Calu3 (cell line): ENCODE results near the gene ZSWIM1. TPM values are rescaled to one million over a fixed set of nuclear protein-coding genes. Genes with fewer than 3 reads are reported as not detected.

Source experiments
- BruUV-seq: library from RNA; stranded (reverse); fragments of 400-500 nt; replicated peaks from 2 replicates; lab custom pipeline; 2021; lab: Mats Ljungman, UMichigan
- CTCF ChIA-PET: fragments of 300-600 bp; sonication (Branson Sonifier 250); formaldehyde crosslinking; loops from one replicate; lab custom pipeline; 2022; ENCODE audit warnings: antibody characterized with exemption; lab: Charles Lee
- DNase-seq: peaks from one replicate; pipeline ENCODE4 v3.0.0; 2022
- H3K27ac Mint-ChIP-seq: one replicate; pipeline ENCODE4 v1.8.0; 2022; ENCODE audit warnings: mixed read lengths; ENCODE audit not compliant: unreplicated experiment
- H3K27me3 Mint-ChIP-seq: one replicate; pipeline ENCODE4 v1.8.0; 2022; ENCODE audit warnings: mixed read lengths; ENCODE audit not compliant: unreplicated experiment
- H3K36me3 Mint-ChIP-seq: one replicate; pipeline ENCODE4 v1.8.0; 2022; ENCODE audit warnings: mild to moderate bottlenecking, moderate library complexity, mixed read lengths; ENCODE audit not compliant: insufficient read depth, unreplicated experiment
- H3K4me1 Mint-ChIP-seq: one replicate; pipeline ENCODE4 v1.8.0; 2022; ENCODE audit warnings: mild to moderate bottlenecking, low read depth, mixed read lengths; ENCODE audit not compliant: unreplicated experiment
- H3K4me3 Mint-ChIP-seq: one replicate; pipeline ENCODE4 v1.8.0; 2022; ENCODE audit warnings: mild to moderate bottlenecking, low read depth, moderate library complexity, mixed read lengths; ENCODE audit not compliant: unreplicated experiment
- H3K9me3 Mint-ChIP-seq: one replicate; pipeline ENCODE4 v1.8.0; 2022; ENCODE audit warnings: low read depth, mixed read lengths; ENCODE audit not compliant: unreplicated experiment
- CTCF ChIP-seq: fragments of 200-600 bp; IDR thresholded peaks from one replicate; pipeline ENCODE4 v1.8.0; 2022; ENCODE audit warnings: antibody characterized with exemption; ENCODE audit not compliant: unreplicated experiment
- intact Hi-C: fragments of 100-400 bp; cut with micrococcal nuclease; formaldehyde crosslinking; loops from one replicate; pipeline ENCODE4 v1.10.0; 2022; ENCODE audit not compliant: unreplicated experiment
- total RNA-seq: library from RNA; stranded (reverse); gene quantifications from 2 replicates; pipeline ENCODE4 v1.2.3, GENCODE V29; 2022

Gene ZSWIM1
- total RNA-seq, 1 experiment from 2014 or later, result 20.2 TPM

DNA sequence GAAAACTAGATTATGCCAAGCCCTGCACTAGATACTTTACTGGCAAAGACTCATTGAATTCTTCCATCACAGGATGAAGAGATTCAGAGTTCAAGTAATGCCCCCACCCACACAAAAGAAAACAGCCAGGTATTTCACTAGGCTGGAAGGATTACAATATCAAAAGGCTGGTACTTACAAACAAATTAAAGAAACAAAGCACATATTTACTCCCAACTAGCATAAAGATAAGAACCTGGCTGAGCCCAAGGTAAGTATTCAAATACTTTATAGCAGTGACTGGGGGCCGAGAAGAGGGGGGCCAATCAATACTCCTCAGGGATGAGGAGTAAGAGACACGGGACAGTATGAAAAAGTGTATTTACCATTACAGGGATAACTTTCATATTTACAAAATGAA lies 27.5 kb upstream of the ZSWIM1 start:
- CTCF ChIA-PET, result no interaction called here
- Mint-ChIP-seq H3K9me3 (no peaks in the 10 kb centered on the region), H3K4me3 (no peak overlapping the region), H3K4me1 (peaks cover 8% of the 10 kb centered on the region), H3K27me3 (no peaks in the 10 kb centered on the region), H3K27ac (no peak overlapping the region), H3K36me3 (peaks cover 26% of the 10 kb centered on the region)
- intact Hi-C loops, result no loop called here
- no peak for TF ChIP-seq CTCF
- BruUV-seq, result no TSS peak
- no peak for DNase-seq

GRCh38 chr20:45857114-45857881 lies 23.7 kb upstream of the ZSWIM1 start, which contains the start of the genes ACOT8 and ZSWIM3:
Gene ACOT8 (minus strand): TSS chr20:45857392. CDS start chr20:45857315, 77 bp downstream.
Gene ZSWIM3 (plus strand): TSS chr20:45857614. CDS start chr20:45857826, 212 bp downstream.
- Mint-ChIP-seq H3K4me1 (peaks cover 38% of the 10 kb centered on the region), H3K9me3 (peaks cover 3% of the 10 kb centered on the region), H3K36me3 (peaks cover 26% of the 10 kb centered on the region), H3K27me3 (no peaks in the 10 kb centered on the region), H3K4me3 (peak within 1 kb of the TSS; percentile 94), H3K27ac (peak within 1 kb of the TSS; percentile 79)
- DNase-seq, result peak; percentile 99
- no peak for TF ChIP-seq CTCF
- intact Hi-C loops, result no loop called here
- CTCF ChIA-PET, result interaction anchor here (0.6 to 1.5 kb wide), 4 partner anchors 10 to 517 kb away, joined by 3 to 6 read pairs (median 4); partner anchors contain the start of gene ZSWIM1
- BruUV-seq, result no TSS peak

GRCh38 chr20:45857882-45858216 lies 23.2 kb upstream of the ZSWIM1 start:
- CTCF ChIA-PET, result interaction anchor here (0.6 kb wide), 1 partner anchor 517 kb away, joined by 3 read pairs; no protein-coding TSS in a partner anchor
- Mint-ChIP-seq H3K4me1 (peaks cover 38% of the 10 kb centered on the region), H3K27ac (peak overlapping the region; percentile 79), H3K36me3 (peaks cover 26% of the 10 kb centered on the region), H3K4me3 (peak overlapping the region; percentile 94), H3K27me3 (no peaks in the 10 kb centered on the region), H3K9me3 (peaks cover 3% of the 10 kb centered on the region)
- no TSS peak for BruUV-seq
- DNase-seq, result no peak
- intact Hi-C loops, result no loop called here
- TF ChIP-seq CTCF, result no peak

DNA sequence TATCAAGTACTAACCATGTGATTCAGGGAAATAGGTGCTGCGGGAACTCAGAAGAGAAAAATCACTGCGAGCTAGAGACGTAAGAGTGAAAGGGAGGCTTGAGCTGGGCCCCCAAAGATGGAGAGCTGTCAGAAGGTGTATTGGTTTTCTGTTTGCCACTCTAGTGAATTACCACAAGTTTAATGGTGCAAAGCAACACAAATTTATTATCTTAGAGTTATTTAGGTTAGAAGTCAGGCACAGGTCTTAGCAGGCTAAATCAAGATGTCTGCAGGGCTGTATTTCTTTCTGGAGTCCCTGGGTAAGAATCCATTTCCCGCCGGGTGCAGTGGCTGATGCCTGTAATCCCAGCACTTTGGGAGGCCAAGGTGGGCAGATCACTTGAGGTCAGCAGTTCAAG lies 21.1 kb upstream of the ZSWIM1 start:
- H3K27ac Mint-ChIP-seq, result no peak overlapping the region
- no peak for TF ChIP-seq CTCF
- H3K4me3 Mint-ChIP-seq, result no peak overlapping the region
- H3K9me3 Mint-ChIP-seq, result peaks cover 3% of the 10 kb centered on the region
- BruUV-seq, result no TSS peak
- no peak for DNase-seq
- CTCF ChIA-PET, result no interaction called here
- H3K27me3 Mint-ChIP-seq, result no peaks in the 10 kb centered on the region
- intact Hi-C loops, result no loop called here
- H3K4me1 Mint-ChIP-seq, result peaks cover 38% of the 10 kb centered on the region
- peaks cover 26% of the 10 kb centered on the region for H3K36me3 Mint-ChIP-seq
